GM19238 (cell line): ENCODE results near the gene CAMK2G.
"Not testable (repeated sequence)": the region's sequence is repeated elsewhere in the genome, so short reads cannot be mapped to it uniquely, and the experiment has no call there.

Source experiments
- DNase-seq: peaks from one replicate; pipeline ENCODE4 v3.0.0; 2011; ENCODE audit warnings: low spot score; ENCODE audit not compliant: insufficient read length

CAMK2G gene

DNA sequence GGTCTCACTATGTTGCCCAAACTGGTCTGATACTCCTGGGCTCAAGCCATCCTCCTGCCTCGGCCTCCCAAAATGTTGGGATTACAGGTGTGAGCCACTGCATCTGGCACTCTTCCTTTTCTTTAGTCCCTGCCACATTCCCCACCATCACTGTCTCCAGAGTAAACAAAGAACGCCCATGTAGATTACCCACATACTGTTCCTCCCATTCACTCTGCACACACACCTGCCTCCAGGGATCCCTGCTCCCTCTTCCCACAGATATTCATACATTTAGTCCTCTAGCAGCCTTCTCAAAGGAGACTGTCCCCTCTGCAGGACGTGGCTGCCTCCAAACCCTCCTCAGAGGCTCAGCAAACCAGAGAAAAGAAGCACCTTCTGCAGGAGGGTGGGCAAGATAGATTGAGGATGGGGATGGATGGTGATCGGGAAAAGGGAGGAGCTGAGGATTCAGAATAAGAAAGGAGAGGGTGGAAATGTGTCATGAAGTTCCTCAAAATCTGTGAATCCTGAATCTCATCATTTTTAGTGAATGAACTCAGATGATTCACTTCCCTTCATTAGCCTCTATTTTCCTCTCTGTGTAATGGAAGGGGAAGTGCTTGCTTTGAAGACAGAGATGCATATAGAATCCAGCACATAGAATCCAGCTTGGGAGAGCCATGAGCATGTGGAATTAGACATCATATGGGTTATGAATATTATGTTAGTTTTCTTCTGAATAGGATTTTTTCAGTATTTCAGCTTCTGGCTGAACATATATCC is 31.1 kb upstream of the CAMK2G start:
- DNase-seq: no peak

DNA sequence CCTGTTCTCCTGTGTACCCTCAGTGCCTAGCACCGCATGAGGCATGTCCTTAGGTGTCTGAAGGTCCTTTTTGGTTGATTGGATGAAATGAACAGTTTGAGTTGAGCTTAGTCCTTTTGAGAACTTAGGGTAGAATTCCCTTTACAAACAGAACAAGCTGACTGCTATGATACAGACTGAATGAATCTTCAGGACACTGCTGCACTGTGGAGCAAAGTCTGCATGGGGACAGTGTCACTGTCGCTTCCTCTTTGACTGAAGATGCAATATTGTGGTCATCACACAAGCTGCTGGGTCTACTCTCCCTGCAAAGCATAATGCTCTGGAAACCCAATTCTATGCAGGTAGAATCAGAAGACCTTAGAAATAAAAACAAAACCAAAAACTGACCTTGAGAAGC is 28.0 kb upstream of the CAMK2G start:
- no peak for DNase-seq

DNA sequence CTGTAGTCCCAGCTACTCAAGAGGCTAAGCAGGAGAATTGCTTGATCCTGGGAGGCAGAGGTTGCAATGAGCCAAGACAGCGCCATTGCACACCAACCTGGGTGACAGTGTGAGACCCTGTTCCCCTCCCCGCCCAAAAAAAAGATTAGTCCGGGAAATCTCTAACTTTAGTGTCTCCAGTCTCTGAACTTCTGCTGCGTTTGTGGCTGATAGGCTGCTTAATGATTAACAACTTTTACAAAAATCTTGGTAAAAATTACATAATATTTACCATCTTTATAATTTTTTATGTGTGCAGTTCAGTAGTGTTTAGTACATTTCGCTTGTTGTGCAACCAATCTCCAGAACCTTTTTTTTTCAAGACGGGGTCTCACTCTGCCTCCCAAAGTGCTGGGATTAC is 26.9 kb upstream of the CAMK2G start:
- DNase-seq: no peak

DNA sequence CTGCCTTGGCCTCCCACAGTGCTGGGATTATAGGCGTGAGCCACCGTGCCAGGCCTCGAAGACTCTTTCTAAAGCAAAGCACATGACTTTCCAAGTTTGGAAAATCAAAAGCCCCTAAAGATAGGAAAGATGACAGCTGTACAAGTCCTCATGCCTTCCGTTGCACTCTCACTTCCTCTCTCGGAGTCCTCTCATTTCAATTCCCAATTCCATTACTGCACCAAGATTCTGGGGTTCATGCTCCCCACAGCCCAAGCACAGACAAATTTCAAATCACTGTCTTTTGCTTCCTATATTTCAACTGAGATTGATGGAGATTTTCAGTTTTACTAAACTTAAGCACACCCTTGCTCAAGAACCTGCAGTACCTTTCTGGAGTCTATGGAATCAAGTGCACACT is 25.7 kb upstream of the CAMK2G start:
- no peak for DNase-seq

DNA sequence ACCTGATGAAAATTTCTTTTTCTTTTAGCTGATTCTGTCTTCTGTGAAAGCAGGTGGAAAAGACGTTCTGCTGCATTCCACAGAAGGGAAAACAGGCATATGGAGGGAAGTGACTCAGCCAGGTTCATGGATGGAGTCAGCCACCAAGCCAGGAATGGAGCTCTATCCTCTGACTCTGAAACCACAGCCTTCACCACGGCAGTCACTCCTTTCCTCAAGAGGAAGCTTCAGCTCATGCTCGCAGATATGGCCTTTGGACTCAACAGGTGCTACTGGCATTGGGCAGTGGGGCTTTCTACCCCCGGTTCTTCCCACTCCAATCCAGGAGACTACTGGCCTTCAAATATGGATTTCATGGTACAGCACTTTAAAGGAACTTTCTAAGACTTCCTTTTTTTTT is 25.1 kb upstream of the CAMK2G start:
- no peak for DNase-seq

DNA sequence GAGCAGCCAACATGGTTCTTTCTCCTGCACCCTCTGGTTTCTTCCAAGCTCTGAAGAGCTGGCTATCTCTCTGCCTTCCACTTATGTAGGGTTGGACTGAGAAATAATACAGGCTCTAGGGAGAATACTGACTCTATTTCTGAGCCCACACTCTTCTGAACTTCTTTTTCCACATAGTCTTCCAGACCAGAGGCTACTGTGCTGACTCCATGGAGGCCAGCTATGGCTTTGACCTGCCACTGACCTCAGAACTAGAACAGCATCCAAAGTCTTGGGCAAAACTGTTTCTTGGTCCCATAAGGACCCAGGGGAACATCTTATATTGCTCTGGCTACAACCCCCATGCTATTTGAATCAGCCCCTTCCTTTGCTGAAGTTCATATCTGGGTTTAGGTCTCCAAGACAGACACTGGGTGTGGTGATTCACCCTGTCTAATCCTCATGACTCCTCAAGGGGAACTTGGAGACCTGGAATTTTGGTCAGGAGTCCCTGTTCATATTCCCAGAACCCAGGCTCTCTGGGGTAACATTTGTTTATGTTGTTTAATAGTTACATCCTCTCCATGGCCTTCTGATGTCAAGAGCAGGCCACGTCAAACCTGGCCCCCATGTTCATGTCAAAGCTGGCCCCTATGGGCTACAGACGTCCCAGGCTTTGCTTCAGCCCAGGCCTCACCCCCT is 24.5 kb upstream of the CAMK2G start:
- no peak for DNase-seq

DNA sequence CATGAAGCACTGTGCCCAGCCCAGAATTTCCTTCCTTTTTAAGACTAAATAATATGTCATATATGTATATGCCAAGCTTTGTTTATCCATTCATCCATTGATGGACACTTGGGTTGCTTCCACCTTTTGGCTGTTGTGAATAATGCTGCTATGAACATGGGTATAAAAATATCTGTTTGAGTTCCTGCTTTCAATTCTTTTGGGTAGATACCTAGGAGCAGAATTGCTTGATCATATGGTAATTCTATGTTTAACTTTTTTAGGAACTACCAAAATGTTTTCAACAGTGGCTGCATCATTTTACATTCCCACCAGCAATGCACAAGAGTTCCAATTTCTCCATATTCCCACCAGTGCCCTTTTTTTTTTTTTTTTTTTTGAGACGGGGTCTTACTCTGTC is 23.3 kb upstream of the CAMK2G start:
- no peak for DNase-seq

DNA sequence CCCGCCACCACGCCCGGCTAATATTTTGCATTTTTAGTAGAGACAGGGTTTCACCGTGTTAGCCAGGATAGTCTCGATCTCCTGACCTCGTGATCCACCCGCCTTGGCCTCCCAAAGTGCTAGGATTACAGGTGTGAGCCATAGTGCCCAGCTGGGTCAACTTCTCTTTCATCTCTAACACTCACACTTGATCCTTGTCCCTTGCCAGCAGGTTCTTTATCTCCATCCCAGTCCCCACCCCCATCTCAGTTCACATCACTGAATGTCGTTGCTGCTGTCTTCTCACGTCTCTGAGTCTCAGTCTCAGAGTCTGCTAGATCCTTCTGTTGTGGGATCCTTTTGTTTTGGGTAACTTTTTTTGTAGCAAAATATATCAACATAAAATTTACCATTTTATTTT is 21.0 kb upstream of the CAMK2G start:
- DNase-seq: not testable (repeated sequence)

DNA sequence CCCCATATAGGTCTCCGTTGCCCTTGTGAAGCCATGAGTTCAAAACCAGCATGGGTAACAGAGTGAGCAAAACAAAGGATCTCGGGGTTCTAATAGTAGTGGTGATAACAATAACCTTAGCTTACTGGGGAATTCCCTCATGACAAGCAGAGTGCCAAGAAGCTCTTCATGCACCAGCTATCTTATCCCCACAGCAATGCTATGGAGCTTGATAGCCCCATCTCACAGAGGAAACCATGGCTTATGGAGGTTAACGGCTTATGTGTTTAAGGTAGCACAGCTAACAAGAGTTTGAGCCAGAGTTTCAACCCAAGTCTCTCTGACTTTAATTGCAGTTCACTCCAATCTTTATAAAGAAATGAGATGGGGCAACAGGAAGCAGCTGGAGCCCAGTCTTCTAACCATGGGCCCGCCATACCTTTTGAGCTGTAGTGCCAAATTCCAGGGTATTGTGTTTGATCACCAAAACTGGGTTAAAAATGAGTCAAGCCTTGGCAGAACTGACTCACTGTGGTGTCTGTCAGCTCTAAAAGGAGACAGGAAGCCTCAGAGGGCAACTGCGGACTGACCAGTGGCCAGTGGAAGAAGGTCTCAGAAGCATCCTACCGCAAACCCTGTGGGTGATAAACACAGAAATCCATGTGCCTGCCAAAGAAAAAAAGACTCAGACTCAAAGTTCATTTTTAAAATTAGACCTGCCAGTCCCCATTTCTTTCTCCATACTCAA is 20.1 kb upstream of the CAMK2G start:
- no peak for DNase-seq

DNA sequence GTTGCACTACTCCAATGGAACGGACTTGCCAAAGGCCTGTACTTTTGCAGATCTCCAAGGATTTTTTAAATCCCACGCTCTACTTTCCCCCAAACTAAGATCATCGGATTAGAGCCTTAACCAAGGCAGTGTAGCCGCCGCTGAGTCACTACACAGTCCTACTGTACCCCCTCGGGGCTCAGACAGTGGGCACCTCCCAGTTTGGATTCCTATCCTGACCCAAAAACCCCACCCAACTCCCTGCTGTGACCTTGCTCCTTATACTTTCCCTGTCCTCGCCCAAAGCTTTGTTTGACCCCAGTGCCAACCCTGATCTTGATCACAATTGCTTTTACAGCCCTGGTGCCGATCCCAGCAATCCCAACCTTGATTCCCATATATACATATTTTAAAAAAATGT is 19.1 kb upstream of the CAMK2G start:
- DNase-seq: no peak

DNA sequence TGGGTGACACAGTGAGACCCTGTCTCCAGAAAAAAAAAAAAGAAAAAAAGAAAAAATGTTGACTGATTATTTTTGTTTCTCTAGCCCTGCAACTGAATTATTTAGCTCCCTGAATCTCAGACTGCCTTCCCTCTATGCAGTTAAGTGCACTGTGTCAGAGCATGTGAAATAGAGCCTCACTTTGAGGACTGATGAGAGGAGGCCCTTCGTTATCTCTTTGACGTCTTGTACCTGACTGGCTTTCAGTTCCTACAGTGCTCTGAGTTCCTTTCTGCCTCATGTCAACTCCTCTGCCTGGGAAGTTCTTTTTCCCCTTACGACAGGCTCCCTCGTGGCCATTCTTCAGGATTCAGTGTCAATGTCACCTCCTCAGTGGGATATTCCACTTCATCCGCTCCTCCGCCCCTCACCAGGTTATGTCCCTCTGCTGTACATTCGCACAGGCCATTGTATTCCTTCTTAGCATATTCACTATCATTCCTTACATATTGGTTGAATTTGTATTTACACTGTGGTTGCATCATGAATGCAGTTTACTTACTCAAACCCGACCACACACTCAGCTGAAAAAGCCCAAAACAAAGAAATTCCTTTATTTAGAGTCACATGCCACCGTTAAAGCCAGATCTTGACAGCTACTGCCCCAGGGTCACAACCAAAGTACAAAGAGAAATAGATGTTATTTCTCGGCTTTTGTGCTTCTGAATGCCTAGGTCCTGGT is 18.1 kb upstream of the CAMK2G start:
- no peak for DNase-seq

DNA sequence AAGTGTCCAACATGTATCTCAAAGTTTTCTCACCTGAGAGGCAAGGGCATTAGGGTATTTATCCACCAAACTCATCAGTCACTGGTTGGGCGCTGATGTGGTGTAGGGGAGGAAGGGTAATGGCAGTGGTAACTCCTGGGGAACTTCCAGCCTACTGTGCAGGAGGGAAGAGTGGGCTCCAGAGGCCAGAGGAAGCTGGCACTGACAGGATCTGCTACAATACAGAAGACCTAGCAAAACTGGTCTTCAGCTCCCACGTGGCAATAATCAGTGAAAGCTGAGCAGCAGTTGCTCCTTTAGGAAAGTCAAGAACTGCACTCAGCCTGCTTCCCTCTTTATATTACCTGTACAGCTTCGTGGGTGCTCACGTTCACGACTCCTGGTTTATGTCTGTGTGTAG is 17.2 kb upstream of the CAMK2G start:
- no peak for DNase-seq

DNA sequence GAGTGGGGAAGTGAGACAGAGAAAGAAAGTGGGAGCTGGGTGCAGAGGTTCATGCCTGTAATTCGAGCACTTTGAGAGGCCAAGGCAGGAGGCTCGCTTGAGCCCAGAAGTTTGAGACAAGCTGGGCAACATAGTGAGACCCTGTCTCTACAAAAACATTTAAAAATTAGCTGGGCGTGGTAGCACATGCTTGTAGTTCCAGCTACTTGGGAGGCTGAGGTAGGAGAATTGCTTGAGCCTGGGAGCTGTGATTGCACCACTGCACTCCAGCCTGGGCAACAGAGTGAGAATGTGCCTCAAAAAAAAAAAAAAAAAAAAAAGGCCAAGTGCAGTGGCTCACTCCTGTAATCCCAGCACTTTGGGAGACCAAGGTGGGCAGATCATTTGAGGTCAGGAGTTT is 16.5 kb upstream of the CAMK2G start:
- not testable (repeated sequence) for DNase-seq

DNA sequence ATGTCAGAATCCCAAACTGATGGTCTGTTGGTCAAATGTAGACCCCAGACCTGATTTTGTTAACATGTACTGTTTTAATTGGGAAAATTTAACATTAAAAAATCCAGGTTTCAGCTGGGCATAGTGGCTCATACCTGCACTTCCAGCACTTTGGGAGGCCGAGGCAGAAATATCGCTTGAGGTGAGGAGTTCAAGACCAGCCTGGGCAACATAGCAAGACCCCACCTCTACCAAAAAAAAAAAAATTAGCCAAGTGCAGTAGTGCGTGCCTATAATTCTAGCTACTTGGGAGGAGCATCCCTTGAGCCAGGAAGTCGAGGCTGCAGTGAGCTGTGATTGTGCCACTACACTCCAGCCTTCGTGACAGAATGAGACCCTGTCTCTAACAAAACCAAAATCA is 15.9 kb upstream of the CAMK2G start:
- DNase-seq: no peak

DNA sequence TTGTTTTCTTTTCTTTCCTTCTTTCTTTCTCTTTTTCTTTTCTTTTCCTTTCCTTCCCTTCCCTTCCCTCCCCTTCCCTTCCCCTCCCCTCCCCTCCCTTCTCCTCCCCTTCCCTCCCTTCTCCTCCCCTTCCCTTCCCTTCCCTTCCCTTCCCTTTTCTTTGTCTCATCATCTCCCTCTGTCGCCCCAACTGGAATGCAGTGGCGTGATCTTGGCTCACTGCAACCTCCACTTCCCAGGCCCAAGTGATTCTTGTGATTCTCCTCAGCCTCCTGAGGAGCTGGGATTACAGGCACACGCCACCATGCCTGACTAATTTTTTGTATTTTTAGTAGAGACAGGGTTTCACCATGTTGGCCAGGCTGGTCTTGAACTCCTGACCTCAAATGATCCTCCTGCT is 15.1 kb upstream of the CAMK2G start:
- not testable (repeated sequence) for DNase-seq

DNA sequence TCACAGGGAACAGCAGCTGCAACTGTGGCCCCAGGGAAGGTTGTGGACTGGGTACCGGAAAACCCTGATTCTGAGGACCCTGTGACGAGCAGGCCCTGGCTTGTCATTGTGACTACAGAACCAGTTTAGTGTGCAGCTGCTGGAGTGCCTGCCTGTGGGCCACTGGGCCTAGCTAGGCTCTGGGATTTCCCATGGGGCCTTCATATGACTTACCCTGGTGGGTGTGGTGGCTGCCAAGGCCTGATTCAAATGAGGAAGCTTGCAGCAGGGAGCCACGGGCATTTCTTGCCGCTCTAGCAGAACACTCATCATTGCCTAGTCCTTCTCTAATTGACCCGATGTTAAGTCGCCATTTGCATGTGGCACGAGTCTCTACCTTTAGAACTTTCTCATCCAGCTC is 14.7 kb upstream of the CAMK2G start:
- no peak for DNase-seq

DNA sequence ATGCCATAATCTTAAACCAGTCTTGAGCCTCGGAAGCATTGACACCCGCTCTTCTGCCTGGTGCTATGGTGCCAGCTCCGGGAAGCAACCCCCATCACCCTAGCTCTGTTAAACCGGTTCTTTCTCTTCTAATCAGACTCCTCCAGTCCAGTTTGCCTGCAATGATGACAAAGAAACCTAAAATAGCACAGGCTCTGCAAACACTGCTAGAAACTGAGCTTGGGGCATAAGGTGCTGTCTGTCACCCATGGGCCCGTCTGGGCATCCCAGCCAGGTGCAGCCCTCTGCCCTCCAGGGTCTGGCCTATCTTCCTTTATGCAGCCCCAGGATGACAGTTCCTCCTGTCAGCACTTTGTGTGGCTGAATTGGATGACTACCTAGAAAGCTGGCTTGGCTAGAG is 14.2 kb upstream of the CAMK2G start:
- DNase-seq: no peak

DNA sequence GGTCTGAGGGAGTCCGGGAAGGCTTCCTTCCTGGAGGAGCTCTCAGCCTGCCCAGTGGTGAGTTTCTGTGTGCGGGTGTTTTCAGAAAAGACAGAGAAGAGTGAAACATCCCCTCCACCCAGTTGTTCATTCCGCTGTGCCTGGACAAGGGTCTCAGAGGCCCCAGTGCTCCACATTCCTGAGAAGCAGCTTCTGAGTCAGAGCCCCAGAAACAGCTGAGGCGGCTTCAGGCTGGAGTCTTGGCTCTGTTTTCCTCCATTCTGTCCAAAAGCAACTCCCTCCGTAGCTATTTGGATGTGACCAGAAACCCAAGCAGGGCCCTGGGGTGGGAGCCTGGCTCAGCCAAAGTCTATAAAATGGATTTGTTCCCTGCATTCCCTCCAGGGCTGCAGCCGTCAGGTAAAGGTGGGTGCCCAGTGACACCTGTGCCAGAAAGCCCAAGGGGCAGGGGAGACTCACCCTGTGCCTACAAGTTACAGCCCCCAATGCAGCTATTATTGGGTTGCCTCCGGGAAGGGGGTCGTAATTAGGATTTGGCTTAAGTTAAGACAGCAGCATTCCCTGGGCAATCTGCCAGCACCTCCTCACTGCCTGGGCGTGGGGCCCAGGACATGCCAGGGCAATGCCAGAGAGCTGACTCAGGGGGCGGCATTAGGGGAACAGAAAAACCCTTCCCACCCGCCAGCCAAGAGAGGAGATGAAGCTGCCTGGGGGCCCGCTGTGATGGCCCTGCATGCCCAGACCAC is 13.1 kb upstream of the CAMK2G start:
- DNase-seq: no peak

DNA sequence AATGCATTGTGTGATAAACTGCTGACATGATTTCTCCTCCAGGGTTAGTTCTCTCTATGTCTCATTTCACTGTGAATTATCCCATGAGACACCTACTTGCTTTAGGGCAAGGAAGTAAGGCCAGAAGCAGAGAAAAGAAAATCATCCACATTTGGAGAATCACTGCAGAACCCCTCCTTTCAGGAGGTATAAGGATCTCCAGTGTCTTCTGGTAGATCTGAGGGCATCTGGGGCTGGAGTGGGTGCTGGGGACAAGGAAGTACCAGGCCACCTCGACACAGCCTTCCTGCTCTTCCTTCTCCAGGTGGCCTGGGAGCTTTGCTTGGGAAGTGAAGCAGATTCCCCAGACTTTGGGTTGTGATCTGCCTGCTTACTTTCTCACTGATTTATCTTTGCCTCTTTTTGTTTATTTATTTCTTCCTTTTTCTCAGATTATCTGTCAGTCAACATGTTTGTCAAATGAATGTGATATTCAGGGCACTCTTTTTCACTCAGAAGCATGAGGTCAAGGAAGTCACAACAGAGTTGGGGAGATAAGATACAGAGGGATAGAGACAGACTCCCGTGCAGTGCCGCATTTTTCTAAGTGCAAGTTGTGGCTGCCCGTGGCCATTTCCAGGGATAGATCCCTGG is 12.4 kb upstream of the CAMK2G start:
- DNase-seq: no peak

DNA sequence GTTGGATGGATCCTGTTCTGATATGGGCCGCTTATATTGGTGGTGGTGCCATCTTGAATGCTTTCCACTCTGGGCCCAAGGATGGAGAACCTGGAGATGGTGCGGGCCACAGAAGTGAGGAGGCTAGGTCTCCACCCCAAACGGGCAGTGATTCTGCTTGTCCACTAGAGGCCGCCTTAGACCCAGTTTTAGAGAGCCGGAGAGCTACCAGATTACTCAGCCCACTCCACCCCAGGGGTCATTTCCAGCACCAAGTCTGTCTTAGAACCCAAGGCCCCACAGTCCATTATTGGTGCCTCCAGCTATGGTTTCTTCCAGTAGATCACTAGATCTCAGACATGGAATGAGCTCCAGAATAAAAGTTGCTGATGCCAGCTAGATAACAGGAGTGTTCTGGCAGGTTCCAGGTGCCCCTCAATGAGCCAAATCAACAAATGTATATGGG is 11.8 kb upstream of the CAMK2G start:
- peak; percentile 71 for DNase-seq

DNA sequence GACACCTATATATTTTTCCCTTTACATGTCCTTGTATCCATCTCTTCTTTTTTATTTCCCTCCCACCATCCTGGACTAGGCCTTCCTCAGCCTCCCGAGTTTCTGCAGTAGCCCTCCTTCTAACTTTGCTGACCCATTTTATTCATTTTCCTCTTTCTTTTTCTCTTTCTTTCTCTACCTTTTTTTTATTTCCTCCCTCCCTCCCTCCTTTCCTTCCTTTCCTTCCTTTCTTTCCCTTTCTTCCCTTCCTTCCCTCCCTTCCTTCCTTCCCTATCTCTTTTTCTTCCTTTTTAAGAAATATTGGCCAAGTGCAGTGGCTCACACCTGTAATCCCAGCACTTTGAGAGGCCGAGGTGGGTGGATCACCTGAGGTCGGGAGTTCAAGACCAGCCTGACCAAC is 9.7 kb upstream of the CAMK2G start:
- no peak for DNase-seq
